H7 (cell line): ENCODE results near the gene TNFSF4. TPM values are rescaled to one million over a fixed set of nuclear protein-coding genes. Genes with fewer than 3 reads are reported as not detected.

ENCODE experiments used
- DNase-seq: peaks from one replicate; pipeline ENCODE4 v3.0.0; 2012
- H3K27me3 ChIP-seq: 2 replicates; pipeline ENCODE4 v1.6.0; 2011; ENCODE audit warnings: mild to moderate bottlenecking, low read length; ENCODE audit not compliant: control insufficient read depth, insufficient read depth
- H3K36me3 ChIP-seq: replicated peaks from 2 replicates; pipeline ENCODE4 v1.5.1; 2011; ENCODE audit warnings: low read length; ENCODE audit not compliant: control insufficient read depth, insufficient read depth
- H3K4me3 ChIP-seq: 2 replicates; pipeline ENCODE4 v1.5.1; 2011; ENCODE audit warnings: low read depth, mild to moderate bottlenecking, control low read depth, low read length, moderate library complexity; ENCODE audit not compliant: insufficient read depth
- total RNA-seq: library from RNA; depleted of rRNA; stranded (reverse); fragments of >200 nt; shearing (Covaris generic); gene quantifications from 2 replicates; pipeline ENCODE4 v1.2.3, GENCODE V29; 2014

The TNFSF4 gene
- total RNA-seq, 1 experiment from 2014 or later, result 0.21 TPM

GRCh38 chr1:173224280-173224892, 17.3 kb upstream of the TNFSF4 start:
- Histone ChIP-seq H3K4me3 (no peak overlapping the region), H3K36me3 (no peaks in the 10 kb centered on the region), H3K27me3 (no peaks in the 10 kb centered on the region)
- DNase-seq, result no peak

- DNase-seq, result no peak
- Histone ChIP-seq H3K4me3 (no peak overlapping the region), H3K27me3 (no peaks in the 10 kb centered on the region), H3K36me3 (no peaks in the 10 kb centered on the region)
Observed at GRCh38 chr1:173223031-173223380, 15.9 kb upstream of the TNFSF4 start.

- Histone ChIP-seq H3K4me3 (no peak overlapping the region), H3K36me3 (no peaks in the 10 kb centered on the region), H3K27me3 (no peaks in the 10 kb centered on the region)
- DNase-seq, result no peak
Observed at GRCh38 chr1:173222149-173223030, 15.3 kb upstream of the TNFSF4 start.

GRCh38 chr1:173220157-173220556, 13.0 kb upstream of the TNFSF4 start:
- no peaks in the 10 kb centered on the region for H3K36me3 ChIP-seq
- no peaks in the 10 kb centered on the region for H3K27me3 ChIP-seq
- no peak for DNase-seq
- H3K4me3 ChIP-seq, result no peak overlapping the region

- peaks cover 31% of the 10 kb centered on the region for H3K27me3 ChIP-seq
- DNase-seq, result no peak
- no peak overlapping the region for H3K4me3 ChIP-seq
- no peaks in the 10 kb centered on the region for H3K36me3 ChIP-seq
Observed at GRCh38 chr1:173213665-173214064, 6.5 kb upstream of the TNFSF4 start.

- Histone ChIP-seq H3K27me3 (peaks cover 33% of the 10 kb centered on the region), H3K36me3 (no peaks in the 10 kb centered on the region), H3K4me3 (no peak overlapping the region)
- DNase-seq, result no peak
Observed at GRCh38 chr1:173212952-173213491, 5.9 kb upstream of the TNFSF4 start.

- no peaks in the 10 kb centered on the region for H3K36me3 ChIP-seq
- no peak overlapping the region for H3K4me3 ChIP-seq
- DNase-seq, result no peak
- H3K27me3 ChIP-seq, result peaks cover 34% of the 10 kb centered on the region
Observed at GRCh38 chr1:173210716-173211231, 3.6 kb upstream of the TNFSF4 start.

GRCh38 chr1:173210283-173210682, 3.2 kb upstream of the TNFSF4 start:
- peaks cover 35% of the 10 kb centered on the region for H3K27me3 ChIP-seq
- H3K36me3 ChIP-seq, result no peaks in the 10 kb centered on the region
- DNase-seq, result no peak
- no peak overlapping the region for H3K4me3 ChIP-seq

- Histone ChIP-seq H3K36me3 (no peaks in the 10 kb centered on the region), H3K27me3 (peaks cover 35% of the 10 kb centered on the region), H3K4me3 (no peak overlapping the region)
- no peak for DNase-seq
Observed at GRCh38 chr1:173208868-173209267, 1.7 kb upstream of the TNFSF4 start.

GRCh38 chr1:173208146-173208545, 1.0 kb upstream of the TNFSF4 start:
- Histone ChIP-seq H3K27me3 (peaks cover 34% of the 10 kb centered on the region), H3K4me3 (no peak overlapping the region), H3K36me3 (no peaks in the 10 kb centered on the region)
- no peak for DNase-seq

- Histone ChIP-seq H3K4me3 (no peak overlapping the region), H3K36me3 (no peaks in the 10 kb centered on the region), H3K27me3 (peaks cover 17% of the 10 kb centered on the region)
- no peak for DNase-seq
Observed at GRCh38 chr1:173205146-173206051, 1.7 kb downstream of the TNFSF4 start.

- Histone ChIP-seq H3K4me3 (no peak overlapping the region), H3K36me3 (no peaks in the 10 kb centered on the region), H3K27me3 (peaks cover 11% of the 10 kb centered on the region)
- DNase-seq, result no peak
Observed at GRCh38 chr1:173204693-173205092, 2.4 kb downstream of the TNFSF4 start.

GRCh38 chr1:173202424-173203145, 4.5 kb downstream of the TNFSF4 start:
- Histone ChIP-seq H3K36me3 (no peaks in the 10 kb centered on the region), H3K4me3 (no peak overlapping the region), H3K27me3 (peaks cover 2% of the 10 kb centered on the region; the same call in 1 of the 2 replicates)
- no peak for DNase-seq

- DNase-seq, result no peak
- Histone ChIP-seq H3K36me3 (no peaks in the 10 kb centered on the region), H3K4me3 (no peak overlapping the region), H3K27me3 (peaks cover 1% of the 10 kb centered on the region; the same call in 1 of the 2 replicates)
Observed at GRCh38 chr1:173201969-173202368, 5.2 kb downstream of the TNFSF4 start.
